HPDE6-E6E7 (cell line): ENCODE measurements around the gene COX20.
"Not testable (repeated sequence)": the region's sequence is repeated elsewhere in the genome, so short reads cannot be mapped to it uniquely, and the experiment has no call there.

Source experiments
- DNase-seq: peaks from one replicate; pipeline ENCODE4 v3.0.0; 2011; ENCODE audit warnings: missing footprints; ENCODE audit errors: extremely low spot score

Gene COX20, protein sequence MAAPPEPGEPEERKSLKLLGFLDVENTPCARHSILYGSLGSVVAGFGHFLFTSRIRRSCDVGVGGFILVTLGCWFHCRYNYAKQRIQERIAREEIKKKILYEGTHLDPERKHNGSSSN

DNA sequence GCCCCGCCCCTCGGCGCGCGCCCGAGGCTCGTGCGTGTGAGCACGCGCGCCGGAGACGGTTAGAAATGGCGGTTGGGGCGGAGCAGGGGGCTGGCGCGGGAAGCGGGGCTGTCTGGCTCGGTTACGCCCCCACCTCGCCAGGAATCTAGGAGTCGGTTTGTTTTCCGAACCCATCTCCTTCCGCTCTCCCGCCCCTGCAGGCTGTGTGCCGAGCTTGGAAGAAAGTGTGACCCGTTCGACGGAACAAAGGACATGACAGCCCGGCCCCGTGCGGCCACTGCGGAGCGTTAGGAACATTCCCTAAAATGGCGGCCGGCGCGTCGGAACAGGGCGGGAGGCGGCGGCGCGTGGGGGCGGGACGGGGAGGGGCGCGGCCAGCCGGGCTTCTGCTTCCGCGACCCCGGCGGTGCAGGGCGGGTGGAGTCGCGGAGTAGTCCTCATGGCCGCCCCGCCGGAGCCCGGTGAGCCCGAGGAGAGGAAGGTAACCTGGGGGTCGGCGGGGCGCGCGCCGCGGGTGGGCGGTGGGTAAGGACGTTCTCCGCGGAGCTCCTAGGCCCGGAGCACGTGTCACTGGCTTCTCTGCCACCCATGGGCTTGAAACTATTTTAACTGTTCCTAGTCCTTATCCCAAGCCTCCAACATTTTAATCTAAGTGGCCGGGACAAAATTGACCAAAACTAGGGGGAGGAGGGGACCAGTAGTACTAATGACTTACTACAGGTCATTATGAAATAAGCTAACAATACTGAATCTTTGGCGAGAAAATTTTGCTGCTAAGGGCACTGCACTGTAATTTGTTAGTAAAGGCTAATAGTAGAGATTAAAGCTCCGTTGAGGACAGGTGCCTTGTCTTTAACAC lies at the start of gene COX20:
COX20 (plus strand) TSS at position 383 of the 859 bp plus-strand sequence; CDS start at position 440, 57 bp downstream.
- DNase-seq = peak; percentile 41

DNA sequence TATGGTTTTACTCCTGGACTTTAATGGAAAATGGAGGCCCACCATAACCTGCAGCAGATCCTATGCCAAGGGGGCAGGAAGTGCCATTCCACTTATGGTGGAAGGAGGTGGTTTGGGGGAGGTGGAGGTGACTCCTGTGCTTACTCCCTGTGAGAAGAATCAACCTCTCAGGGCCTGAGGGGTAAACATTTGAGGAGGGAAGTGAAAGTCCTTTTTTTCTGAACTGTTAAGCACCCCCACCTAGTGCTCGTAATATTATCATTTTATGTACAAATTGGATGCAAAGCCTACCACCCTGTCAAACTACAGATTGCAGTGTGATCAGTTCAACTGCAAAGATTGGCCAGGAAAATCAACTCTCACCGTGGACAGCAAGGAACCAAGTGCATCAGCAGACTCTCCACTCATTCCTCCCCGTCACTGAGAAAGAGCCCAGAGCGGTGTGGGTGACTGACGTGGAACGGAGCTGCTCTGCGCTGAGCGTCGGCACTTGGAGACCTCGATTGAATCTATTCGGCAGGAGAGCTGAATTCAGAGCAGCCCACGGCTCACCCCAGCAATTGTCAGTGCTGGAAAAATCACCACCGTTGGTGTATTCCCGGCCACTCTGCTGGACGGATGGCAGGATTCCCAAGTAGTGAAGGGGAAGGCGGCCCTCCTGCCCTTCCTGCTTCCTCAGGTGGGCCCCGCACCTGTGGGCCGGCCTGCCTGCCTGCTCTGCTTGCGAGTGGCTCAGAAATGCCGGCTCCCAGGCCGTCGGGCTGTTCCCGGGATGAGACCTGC lies 46.8 kb upstream of the COX20 start:
- no peak for DNase-seq

DNA sequence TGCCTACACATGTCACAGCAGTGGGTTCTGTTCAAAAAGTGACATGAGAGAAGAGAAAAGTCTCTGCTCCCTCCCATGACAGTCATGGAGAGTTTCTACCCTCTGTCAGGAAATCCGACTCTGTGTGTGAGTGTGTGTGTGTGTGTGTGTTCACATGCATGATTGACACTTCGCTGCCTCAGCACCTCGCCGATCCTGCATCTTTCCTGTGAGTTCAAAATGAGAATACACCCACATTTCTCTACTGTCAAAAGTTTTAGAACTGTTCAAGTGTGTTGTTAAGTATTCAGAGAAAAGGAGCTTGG lies 46.2 kb upstream of the COX20 start:
- DNase-seq = no peak

DNA sequence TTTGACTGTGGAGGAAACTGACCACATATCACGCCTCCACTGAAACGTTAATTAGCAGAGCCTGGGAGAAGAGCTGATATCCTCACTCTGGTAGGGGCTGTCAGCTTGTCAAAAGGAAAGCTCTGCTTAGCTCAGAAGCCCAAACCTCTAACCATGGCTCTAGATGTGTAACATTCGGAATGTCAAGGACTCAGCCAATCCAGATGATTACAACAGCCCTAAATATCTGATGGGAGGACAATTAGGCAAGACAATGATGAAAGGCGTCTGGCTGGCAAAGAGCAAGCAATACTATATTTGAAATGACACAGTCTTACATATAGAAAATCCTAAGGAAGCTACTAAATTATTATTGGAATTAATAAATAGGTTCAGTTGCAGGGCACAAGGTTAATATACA lies 45.7 kb upstream of the COX20 start:
- DNase-seq = no peak

DNA sequence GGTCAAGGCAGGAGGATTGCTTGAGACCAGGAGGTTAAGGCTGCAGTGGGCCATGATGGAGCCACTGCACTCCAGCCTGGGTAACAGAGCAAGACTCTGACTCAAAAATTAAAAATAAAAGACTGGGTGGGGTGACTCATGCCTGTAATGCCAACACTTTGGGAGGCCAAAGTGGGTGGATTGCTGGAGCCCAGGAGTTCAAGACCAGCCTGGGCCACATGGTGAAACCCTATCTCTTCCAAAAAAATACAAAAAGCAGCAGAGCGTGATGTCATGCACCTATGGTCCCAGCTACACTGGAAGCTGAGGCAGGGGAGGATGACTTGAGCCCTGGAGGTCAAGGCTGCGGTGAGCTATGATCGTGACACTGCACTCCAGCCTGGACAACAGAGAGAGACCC lies 44.4 kb upstream of the COX20 start:
- no peak for DNase-seq

DNA sequence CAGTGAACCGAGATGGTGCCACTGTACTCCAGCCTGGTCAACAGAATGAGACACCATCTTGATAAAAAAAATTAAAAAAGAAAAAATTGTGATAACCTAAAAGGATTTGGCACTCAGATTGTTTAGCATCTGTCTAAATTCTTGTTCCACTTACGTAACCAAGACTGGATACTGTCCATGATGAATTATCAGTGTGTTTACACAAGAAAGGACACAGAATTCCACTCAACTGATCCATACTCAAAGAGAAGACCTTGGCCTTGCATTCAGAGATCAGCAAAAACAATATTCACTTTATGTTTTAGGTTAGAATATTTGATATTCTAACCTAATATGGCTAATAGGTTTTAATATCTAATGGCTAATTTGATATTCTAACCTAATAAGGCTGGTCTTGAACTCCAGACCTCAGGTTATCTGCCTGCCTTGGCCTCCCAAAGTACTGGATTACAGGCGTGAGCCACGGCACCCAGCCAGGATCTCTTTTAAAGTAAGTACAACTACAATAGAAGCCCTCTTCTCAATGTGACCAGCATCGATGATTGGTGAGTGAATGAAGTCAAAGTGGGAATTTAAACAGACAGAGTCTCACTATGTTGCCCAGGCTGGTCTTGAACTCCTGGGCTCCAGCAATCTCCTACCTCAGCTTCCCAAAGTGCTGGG lies 43.1 kb upstream of the COX20 start:
- no peak for DNase-seq

DNA sequence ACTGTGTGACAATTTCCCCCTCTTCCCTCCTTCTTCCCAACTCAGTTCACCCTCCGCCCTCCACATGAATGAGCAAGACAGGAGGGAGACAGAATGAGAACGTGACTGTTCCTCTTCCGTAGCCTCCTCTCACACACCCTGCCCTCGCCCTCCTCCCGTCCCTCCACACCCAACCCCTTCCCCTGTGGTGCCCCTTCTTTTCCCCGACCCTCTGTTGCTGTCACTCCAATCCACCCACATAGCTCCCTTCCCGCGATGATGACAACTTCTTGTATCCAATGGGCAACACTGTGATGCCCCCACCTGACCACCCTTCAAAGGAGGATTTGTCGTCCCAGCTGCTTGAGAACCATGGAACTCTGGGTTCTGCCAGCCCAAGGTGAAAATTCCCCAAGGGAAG lies 41.4 kb upstream of the COX20 start:
- DNase-seq = no peak

DNA sequence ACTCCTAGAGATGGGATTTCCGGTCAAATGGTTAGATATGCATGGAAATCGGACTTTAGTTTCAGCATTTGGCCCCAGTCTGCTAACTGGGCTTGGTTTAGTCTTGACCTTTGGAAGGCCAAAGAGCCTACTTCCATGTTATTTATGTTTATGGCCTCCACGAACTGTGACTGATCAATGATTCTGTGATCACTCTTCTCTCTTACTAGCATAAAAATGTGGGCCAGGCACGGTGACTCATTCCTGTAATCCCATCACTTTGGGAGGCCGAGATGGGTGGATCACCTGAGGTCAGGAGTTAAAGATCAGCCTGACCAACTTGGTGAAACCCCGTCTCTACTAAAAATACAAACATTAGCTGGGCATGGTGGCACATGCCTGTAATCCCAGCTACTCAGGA lies 40.9 kb upstream of the COX20 start:
- DNase-seq = not testable (repeated sequence)

DNA sequence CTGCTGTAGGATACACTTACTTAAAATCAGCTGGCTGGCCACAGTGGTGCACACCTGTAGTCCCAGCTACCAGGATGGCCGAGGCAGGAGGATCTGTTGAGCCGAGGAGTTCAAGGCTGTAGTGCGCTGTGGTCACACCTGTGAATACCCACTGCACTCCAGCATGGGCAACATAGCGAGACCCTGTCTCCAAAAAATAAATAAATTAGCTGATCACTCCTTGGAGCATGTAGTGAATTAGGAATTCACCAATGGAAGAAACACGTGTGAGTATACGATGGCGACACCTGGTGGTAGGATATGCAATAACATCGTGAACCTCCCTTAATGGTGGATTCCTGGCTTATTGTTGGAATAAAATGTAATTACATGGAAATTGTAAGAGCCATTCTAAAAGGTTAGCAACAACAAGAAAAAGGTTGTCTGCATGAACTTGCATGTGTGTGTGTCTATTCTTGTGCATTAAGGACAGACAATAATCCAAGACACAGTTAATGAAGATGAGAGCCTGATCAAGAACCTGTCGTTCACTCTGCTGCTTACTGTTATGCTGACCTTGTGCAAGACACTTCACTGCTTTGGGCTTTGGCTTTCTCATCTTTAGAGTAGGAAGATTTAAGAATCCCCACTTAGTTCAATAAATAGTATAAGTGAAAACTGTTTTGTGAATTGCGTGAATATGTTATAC lies 38.6 kb upstream of the COX20 start:
- DNase-seq = peak; percentile 37

DNA sequence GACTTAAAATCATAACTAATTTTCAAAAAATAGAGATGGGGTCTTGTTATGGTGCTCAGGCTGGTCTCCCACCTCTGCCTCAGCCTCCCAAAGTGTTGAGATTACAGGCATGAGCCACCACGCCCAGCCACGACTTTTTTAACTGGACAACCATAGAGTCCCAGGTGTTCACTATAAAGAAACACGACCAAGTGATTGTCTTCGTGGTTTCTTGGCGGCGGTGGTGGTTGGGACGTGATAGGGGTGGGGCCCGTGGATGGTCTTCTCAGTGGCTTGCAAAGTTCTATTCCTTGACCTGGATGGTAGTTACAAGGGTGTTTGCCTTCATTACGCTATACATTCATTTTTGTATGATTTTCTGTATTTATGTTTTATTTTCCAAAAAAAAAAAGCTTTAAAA lies 34.6 kb upstream of the COX20 start:
- no peak for DNase-seq

DNA sequence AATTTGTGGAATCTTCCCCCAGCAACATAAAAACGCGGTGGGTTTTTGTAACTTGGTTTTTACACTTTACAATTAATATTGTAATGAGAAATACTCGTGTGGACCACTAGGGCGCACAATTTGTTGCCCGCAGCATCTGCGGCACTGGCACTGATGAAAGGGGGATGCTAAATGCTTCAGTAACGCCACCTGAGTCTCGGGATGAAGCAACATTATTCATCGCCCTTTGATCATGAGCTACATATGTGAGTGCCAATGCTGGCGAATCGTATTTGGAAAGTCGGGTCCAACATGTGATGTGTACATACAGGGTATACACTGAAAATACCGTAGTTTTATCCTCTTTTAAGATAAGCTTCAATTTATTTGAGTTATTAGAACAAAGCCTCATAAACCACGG lies 34.2 kb upstream of the COX20 start:
- peak; percentile 14 for DNase-seq

DNA sequence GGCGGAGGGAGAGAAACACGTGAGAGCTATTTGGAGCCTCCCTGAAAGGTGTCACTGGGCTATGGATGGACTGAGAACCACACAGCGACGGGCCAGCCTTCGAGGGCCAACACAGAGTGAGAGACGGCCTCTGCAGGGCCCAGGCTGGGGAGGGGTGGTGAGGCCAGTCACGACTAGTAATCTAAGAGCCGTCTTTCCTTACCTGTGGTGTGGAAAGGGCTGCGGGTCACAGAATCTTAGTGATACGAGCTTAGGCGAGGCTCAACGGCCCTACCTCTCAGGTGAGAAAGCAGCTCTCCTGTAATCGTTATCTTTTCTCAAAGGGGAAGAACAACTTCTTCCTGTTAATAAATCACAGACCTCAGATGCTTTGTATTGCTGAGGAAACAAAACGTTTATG lies 33.4 kb upstream of the COX20 start:
- DNase-seq = no peak

DNA sequence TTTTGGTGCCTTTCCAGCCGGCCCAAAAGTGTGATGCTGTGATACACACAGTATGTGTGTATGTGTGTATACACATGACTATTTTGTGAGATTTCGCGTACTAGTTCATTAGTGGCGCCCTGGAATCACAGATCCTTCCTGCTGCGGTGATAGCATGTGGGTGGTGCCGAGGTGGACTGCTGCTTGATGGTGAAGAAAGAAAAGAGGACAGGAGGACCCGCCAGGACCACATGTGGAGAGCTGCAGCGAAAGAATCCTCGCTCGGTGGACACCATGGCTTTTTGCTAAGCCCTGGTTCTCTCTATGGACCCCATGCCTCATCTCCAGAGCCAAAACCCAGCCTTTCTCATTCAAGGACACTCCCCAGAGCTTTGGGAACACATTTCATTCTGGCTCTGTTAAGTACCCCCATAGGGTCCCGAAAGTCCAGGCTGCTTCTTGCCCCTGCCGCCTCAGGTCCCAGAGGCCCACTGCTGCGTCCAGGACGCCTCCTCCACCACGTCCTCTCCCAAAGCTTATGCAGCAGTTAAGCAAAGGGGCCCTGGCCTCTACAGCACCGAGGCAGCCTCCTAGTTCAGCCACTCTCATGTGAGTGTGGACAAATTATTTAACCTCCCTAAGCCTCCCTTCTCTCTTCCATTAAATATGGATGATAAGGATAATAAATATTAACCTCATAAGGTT lies 32.8 kb upstream of the COX20 start:
- no peak for DNase-seq

DNA sequence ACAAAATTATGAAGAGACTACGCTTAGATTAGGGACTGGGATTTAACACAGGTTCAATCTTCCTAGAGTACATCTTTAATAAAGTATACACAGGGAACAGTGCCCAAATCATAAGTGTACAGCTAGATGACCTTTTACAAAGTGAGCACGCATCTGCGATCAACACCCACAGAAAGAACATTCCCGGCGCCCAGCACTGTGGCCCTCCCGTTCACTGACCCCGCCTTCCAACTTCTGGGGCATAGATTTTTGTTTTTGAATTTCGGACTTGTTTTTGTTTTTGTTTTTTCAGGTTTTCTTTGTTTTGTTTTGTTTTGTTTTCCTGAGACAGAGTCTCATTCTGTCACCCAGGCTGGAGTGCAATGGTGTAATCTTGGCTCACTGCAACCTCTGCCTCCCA lies 30.6 kb upstream of the COX20 start:
- DNase-seq = no peak

DNA sequence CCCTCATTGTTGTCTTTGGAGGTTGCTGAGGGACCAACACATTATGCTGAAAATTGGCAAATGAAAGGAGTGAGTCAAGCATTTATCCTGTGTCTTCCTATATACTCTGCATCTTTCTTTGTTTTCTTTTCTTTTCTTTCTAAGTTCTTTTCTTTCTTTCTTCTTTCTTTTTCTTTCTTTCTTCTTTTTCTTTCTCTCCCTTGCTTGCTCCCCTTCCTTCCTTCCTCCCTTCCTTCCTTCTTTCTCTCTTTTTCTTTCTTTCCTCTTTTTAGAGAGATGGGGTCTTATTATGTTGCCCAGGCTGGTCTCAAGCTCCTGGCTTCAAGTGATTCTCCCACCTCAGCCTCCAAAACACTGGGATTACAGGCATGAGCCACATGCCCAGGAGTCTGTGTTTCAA lies 28.3 kb upstream of the COX20 start:
- no peak for DNase-seq

DNA sequence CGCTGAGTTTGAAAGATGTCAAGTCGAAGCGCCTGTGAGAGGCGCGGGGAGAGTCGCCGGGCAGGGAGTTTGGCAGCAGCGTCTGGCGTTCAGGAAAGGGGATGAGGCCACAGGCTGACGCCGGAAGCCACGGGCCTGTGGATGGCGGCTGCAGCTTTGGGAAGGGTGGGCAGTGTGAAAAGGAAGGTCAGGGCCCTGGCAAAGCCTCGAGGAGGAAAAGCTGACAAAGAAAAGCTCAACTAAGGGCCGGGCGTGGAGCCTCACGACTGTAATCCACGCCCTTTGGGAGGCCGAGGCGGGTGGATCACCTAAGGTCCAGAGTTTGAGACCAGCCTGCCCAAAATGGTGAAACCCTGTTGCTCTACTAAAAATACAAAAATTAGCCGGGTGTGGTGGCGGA lies 25.2 kb upstream of the COX20 start:
- DNase-seq = no peak

DNA sequence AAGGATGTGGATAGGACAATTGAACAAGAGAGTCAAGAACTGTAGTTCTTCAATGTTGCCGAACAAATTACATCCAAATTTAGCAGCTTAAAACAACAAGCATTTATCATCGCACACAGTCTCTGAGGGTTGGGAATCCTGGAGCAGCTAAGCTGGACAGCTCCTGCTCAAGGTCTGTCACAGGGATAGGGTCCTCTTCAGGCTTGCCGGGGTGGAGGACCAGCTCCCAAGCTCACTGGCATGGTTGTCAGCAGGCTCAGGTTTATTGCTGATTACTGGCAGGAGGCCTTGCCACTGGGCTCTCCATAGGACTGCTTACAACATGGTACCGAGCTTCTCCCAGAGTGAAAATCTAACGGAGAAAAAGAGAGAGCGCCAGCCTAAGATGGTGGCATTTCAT lies 22.1 kb upstream of the COX20 start:
- DNase-seq = no peak

DNA sequence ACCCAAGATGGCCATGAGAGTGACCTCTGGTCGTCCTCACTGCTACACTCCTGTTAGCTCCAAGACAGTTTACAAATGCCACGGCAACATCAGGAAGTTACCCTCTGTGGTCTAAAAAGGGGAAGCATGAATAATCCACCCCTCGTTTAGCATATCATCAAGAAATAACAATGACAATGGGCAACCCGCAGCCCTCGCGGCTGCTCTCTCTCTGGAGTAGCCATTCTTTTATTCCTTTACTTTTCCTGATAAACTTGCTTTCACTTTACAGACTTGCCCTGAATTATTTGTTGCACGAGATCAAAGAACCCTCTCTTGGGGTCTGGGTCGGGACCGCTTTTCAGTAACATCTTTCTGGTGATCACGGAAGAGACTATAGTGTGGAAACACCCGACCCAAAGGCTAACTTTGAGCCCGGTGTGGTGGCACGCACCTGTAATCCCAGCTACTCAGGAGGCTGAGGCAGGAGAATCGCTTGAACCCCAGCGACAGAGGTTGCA lies 19.8 kb upstream of the COX20 start:
- no peak for DNase-seq

DNA sequence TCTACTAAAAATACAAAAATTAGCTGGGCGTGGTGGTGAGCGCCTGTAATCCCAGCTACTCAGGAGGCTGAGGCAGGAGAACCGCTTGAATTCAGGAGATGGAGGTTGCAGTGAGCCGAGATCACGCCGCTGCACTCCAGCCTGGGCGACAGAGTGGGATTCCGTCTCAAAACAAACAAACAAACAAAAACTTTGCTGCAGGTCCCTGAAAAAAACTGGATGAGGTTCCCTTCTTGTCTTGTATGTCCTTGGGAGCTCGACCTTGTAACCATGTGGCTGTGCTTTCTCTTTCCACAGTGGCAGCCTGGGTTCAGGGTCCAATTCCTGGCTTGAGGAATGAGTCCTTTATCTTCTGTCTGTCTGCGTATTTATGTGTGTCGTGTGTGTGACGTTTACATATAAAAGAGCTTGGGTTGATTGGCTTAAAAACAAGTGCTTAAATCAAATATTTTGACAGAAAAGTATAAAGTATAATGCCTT lies 18.0 kb upstream of the COX20 start:
- no peak for DNase-seq

DNA sequence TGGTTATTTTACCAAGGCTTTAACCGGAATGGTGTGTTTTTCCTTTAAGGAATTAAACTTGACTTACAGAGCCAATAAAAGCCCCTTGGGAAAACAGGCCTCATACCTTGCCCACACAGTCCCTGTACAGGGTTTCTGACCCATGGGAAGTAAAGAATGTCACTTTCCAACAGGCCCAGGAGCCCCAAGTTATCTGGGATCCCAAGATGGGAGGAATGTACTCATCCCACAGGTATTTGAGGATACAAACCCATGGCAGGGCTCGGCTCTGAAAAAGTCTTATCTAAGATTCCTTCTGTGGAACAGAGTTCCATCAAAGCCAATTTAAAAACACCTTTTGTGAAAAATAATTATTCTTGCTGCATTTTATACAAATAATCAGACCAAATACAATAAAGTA lies 15.3 kb upstream of the COX20 start:
- DNase-seq = no peak

DNA sequence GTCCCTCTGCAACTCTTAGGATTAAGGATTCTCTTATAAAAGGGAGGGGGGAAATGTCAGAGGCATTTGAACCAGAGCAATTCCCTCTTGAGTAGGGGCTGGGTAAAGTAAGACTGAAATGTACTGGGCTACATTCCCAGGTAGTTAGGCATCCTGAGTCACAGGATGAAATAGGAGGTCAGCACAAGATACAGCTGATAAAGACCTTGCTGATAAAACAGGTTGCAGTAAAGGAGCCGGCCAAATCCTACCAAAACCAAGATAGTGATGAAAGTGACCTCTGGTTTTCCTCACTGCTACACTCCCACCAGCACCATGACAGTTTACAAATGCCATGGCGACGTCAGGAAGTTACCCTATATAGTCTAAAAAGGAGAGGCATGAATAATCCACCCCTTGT lies 14.3 kb upstream of the COX20 start:
- DNase-seq = no peak
